CD4-positive, alpha-beta memory T cell (primary cell): Measurements from ENCODE around the gene YDJC. TPM values are rescaled to one million over a fixed set of nuclear protein-coding genes. Genes with fewer than 3 reads are reported as not detected.
A peak's percentile ranks its signal among the peaks of the same experiment; 100 is the strongest.

ENCODE experiments used
- CTCF ChIA-PET: fragments of 350-600 bp; sonication (Branson Sonifier 250); formaldehyde crosslinking; loops from one replicate; lab custom pipeline; 2021; ENCODE audit warnings: inconsistent platforms; ENCODE audit not compliant: partially characterized antibody; lab: Charles Lee
- POLR2A ChIA-PET: fragments of 350-600 bp; sonication (Branson Sonifier 250); formaldehyde crosslinking; loops from one replicate; lab custom pipeline; 2021; ENCODE audit not compliant: partially characterized antibody; lab: Charles Lee
- DNase-seq, 5 donors: peaks; one replicate each; pipeline versions ENCODE4 v3.0.0 to v3.0.0-alpha.2; 2020 to 2022; ENCODE audit warnings: mixed read lengths in 1 of 5
- H3K27ac ChIP-seq: one replicate; pipeline ENCODE4 v1.7.0; 2013; ENCODE audit warnings: low read depth, low read length
- H3K27me3 ChIP-seq: 2 replicates; pipeline ENCODE4 v1.7.0; 2013; ENCODE audit warnings: mild to moderate bottlenecking, low read length, moderate library complexity; ENCODE audit not compliant: insufficient read depth
- H3K36me3 ChIP-seq: 2 replicates; pipeline ENCODE4 v1.7.0; 2013; ENCODE audit warnings: mild to moderate bottlenecking, low read length, moderate library complexity; ENCODE audit not compliant: insufficient read depth
- H3K4me1 ChIP-seq: 2 replicates; pipeline ENCODE4 v1.7.0; 2013; ENCODE audit warnings: mild to moderate bottlenecking, low read length, moderate library complexity; ENCODE audit not compliant: insufficient read depth
- H3K4me3 ChIP-seq, 2 donors: one replicate each; pipeline ENCODE4 v1.7.0; 2013; ENCODE audit warnings: low read length in 2 of 2, mild to moderate bottlenecking in 1 of 2
- H3K9me3 ChIP-seq, 2 donors: one replicate each; pipeline ENCODE4 v1.7.0; 2013; ENCODE audit warnings: low read length in 2 of 2, control low read depth in 1 of 2; ENCODE audit not compliant: control insufficient read depth in 1 of 2
- H3K27ac Mint-ChIP-seq, 7 donors: one replicate each; pipeline ENCODE4 v1.8.0; 2020 to 2021; ENCODE audit warnings: mixed read lengths in 7 of 7, mild to moderate bottlenecking in 6 of 7, inconsistent platforms in 3 of 7, moderate library complexity in 3 of 7
- H3K27me3 Mint-ChIP-seq, 2 donors: one replicate each; pipeline ENCODE4 v1.8.0; 2020 to 2021; ENCODE audit warnings: mixed read lengths in 2 of 2
- H3K36me3 Mint-ChIP-seq, 2 donors: one replicate each; pipeline ENCODE4 v1.8.0; 2020 to 2021; ENCODE audit warnings: mixed read lengths in 2 of 2, inconsistent platforms in 1 of 2, mild to moderate bottlenecking in 1 of 2
- H3K4me1 Mint-ChIP-seq, 4 donors: one replicate each; pipeline ENCODE4 v1.8.0; 2020 to 2021; ENCODE audit warnings: mixed read lengths in 4 of 4, mild to moderate bottlenecking in 1 of 4
- H3K4me3 Mint-ChIP-seq, 8 donors: one replicate each; pipeline ENCODE4 v1.8.0; 2020 to 2021; ENCODE audit warnings: mixed read lengths in 8 of 8, mild to moderate bottlenecking in 7 of 8, moderate library complexity in 6 of 8, inconsistent platforms in 3 of 8
- H3K9me3 Mint-ChIP-seq, 8 donors: one replicate each; pipeline ENCODE4 v1.8.0; 2020 to 2021; ENCODE audit warnings: mixed read lengths in 8 of 8, mild to moderate bottlenecking in 5 of 8, inconsistent platforms in 3 of 8, moderate library complexity in 1 of 8
- intact Hi-C: fragments of 100-400 bp; cut with micrococcal nuclease; formaldehyde crosslinking; loops from one replicate; pipeline ENCODE4 v1.15.1; 2023
- polyA plus RNA-seq, 2 donors: library from polyadenylated mRNA; unstranded; fragments of 300-500 nt; fragmentation: Illumina TruSeq; gene quantifications; one replicate each; pipeline ENCODE4 v1.2.3, GENCODE V29; 2021
- total RNA-seq, 2 experiments: library from RNA; stranded (reverse); gene quantifications; one replicate each; pipeline ENCODE4 v1.2.3, GENCODE V29; 2021

Gene YDJC
- total and polyA plus RNA-seq, 4 experiments from 2014 or later, result 45.7 to 52.8 (median 46.7) TPM

DNA sequence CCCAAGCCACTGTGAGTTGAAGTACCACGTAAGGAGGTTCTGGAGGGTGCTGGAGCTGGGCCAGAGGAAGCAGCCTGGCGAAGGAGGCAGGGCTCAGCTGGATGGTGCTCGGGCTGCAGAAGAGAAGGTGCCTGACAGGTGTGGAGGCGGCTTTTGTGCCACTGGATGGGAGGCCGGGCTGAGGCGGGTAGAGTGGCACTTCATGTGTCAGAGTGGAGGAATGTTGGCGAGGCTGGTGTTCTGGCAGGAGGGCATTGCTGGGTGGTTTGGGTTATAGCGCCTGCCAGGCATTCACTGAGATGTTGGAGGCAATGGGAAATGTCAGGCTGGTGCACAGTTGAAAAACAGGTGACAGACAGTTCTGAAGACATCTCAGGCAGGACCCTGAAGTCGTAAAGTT, 38.1 kb downstream of the YDJC start:
- Mint-ChIP-seq H3K27ac (peak overlapping the region in 5 of 7 donors; percentile 10 to 77 (median 30)), H3K9me3 (peaks cover 0 to 3% (median 0%) of the 10 kb centered on the region in 8 donors), H3K36me3 (peaks cover 35 to 55% of the 10 kb centered on the region in 2 donors), H3K27me3 (no peaks in the 10 kb centered on the region), H3K4me3 (no peak overlapping the region), H3K4me1 (peaks cover 42 to 84% (median 63%) of the 10 kb centered on the region in 4 donors)
- no peak for DNase-seq
- ChIA-PET CTCF (no interaction called here), POLR2A (no interaction called here)
- peaks cover 29% of the 10 kb centered on the region for H3K36me3 ChIP-seq
- peaks cover 35% of the 10 kb centered on the region for H3K4me1 ChIP-seq
- intact Hi-C loops, result no loop called here
- no peak overlapping the region for H3K4me3 ChIP-seq
- no peak overlapping the region for H3K27ac ChIP-seq
- no peaks in the 10 kb centered on the region for H3K9me3 ChIP-seq
- no peaks in the 10 kb centered on the region for H3K27me3 ChIP-seq

DNA sequence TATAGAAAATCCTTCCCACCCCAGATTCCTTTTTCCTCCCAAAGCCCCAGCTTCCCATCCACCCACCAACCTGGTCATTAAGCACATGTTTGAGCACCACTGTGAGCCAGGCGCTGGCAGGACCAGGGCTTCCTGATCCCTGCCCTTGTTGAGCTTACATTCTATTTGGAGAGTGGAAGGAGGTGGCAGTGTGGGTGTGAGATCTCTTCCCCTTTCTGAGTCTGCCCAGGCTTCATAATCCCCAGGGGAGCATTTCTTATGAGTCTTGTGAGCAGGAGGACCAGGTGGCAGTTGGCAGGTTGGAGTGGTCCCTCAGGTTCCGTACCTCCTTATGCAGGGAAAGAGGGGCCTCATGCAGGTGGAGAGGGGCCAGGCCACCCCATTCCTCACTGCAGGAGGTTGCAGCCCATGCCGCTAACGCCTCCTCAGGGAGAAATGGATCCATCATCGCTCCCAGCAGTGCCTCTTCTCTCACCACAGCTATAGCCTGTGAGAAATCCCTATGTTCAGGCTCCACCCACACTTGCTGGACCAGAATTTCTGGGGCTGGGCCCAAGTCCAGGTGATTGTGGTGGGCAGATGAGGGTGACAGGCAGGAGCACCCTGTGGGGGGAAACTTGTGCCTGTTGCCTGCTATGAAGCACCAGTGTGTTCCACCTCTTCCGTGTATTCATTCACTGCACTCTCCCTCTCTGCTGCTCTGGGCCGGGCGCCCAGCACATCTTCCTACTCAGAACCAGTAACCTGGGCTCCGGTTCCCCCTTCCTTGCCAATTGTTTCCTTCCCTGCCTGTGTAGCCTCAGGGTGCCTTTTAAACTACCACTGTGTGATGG, 38.8 kb downstream of the YDJC start:
- POLR2A ChIA-PET, result no interaction called here
- Histone ChIP-seq H3K27ac (peak overlapping the region; percentile 20), H3K36me3 (peaks cover 29% of the 10 kb centered on the region), H3K9me3 (no peaks in the 10 kb centered on the region), H3K4me3 (no peak overlapping the region), H3K27me3 (no peaks in the 10 kb centered on the region), H3K4me1 (peaks cover 41% of the 10 kb centered on the region)
- Mint-ChIP-seq H3K27me3 (no peaks in the 10 kb centered on the region), H3K4me3 (no peak overlapping the region), H3K27ac (peak overlapping the region in 5 of 7 donors; percentile 47 to 77 (median 70)), H3K9me3 (peaks cover 0 to 3% (median 0%) of the 10 kb centered on the region in 8 donors), H3K36me3 (peaks cover 32 to 54% of the 10 kb centered on the region in 2 donors), H3K4me1 (peaks cover 41 to 87% (median 62%) of the 10 kb centered on the region in 4 donors)
- CTCF ChIA-PET, result no interaction called here
- intact Hi-C loops, result no loop called here
- no peak for DNase-seq

DNA sequence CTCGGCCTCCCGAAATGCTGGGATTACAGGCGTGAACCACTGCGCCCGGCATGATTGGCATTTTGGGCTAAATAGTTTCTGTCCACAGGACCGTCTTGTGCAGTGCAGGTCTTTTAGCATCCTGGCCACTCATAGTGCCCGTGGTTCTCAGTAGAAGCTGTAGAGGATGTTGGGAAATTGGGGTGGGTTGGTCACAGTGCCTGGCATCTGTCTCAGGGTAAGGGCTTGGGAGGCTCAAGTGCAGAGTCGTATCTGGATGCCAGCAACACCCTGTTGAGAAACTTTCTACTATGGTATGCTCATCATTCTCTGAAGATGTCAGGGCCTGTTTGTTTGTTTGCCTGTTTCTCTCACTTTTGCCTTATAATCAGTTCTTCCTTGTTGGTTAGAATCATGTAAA, 40.4 kb downstream of the YDJC start:
- Mint-ChIP-seq H3K4me1 (peaks cover 48 to 85% (median 63%) of the 10 kb centered on the region in 4 donors), H3K27me3 (no peaks in the 10 kb centered on the region), H3K4me3 (peak overlapping the region in 4 of 8 donors; percentile 6 to 57 (median 42)), H3K9me3 (peaks cover 0 to 3% (median 0%) of the 10 kb centered on the region in 8 donors), H3K36me3 (peaks cover 17 to 44% of the 10 kb centered on the region in 2 donors), H3K27ac (peak overlapping the region in 6 of 7 donors; percentile 5 to 74 (median 50))
- intact Hi-C loops, result no loop called here
- CTCF ChIA-PET, result interaction anchor here (0.6 kb wide), 1 partner anchor 9 kb away, joined by 3 read pairs; no protein-coding TSS in a partner anchor
- POLR2A ChIA-PET, result no interaction called here
- Histone ChIP-seq H3K27ac (no peak overlapping the region), H3K36me3 (peaks cover 18% of the 10 kb centered on the region), H3K9me3 (no peaks in the 10 kb centered on the region), H3K4me1 (peaks cover 54% of the 10 kb centered on the region), H3K27me3 (no peaks in the 10 kb centered on the region), H3K4me3 (no peak overlapping the region)
- DNase-seq, result no peak

DNA sequence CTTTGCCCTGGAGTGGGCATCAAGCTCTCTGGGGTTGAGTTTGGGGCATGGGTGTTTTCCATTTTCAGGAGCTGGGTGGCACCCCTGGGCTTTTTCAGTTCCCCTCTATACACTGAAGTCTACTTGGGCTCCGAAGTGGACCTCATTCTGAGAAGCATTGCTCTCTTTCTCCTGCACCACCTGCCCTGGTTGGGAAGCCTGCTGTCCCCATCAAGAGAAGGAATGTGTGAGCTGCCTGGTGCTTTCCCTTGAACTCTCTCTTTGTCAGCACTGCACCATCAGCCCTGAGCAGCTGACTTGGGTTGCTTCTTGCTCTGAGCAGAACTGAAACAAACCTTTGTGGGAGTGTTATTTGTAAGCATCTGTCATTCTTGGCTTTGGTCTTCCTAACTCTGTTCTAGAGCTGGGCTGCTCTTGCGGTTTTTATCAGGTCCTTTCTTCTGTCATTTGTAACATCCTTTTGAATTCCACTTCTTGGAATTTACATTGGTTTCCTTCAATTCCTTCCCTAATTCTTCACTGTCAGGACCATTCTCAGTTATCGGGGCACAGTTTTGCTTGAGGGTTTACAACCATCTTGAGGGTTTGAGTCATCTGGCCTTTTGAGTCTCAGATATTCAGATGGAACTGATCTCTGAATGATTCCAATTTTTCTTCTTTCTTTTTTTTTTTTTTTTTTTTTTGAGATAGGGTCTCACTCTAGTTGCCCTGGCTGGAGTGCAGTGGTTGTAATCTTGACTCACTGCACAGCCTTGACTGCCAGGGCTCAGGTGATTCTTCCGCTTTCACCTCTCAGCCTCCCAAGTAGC, 41.8 kb downstream of the YDJC start:
- Mint-ChIP-seq H3K4me1 (peaks cover 42 to 78% (median 56%) of the 10 kb centered on the region in 4 donors), H3K4me3 (peak overlapping the region in 7 of 8 donors; percentile 19 to 76 (median 59)), H3K27ac (peak overlapping the region; percentile 6 to 93 (median 71)), H3K27me3 (no peaks in the 10 kb centered on the region), H3K9me3 (no peaks in the 10 kb centered on the region), H3K36me3 (peaks cover 3 to 35% of the 10 kb centered on the region in 2 donors)
- DNase-seq, result peak in 2 of 5 donors; percentile 5 to 9
- ChIA-PET POLR2A (no interaction called here), CTCF (interaction anchor here (1.3 kb wide), 1 partner anchor 41 kb away, joined by 4 read pairs; the partner anchor contains the start of gene YDJC)
- Histone ChIP-seq H3K36me3 (peaks cover 4% of the 10 kb centered on the region), H3K27me3 (no peaks in the 10 kb centered on the region), H3K4me3 (no peak overlapping the region), H3K27ac (no peak overlapping the region), H3K9me3 (no peaks in the 10 kb centered on the region), H3K4me1 (peaks cover 60% of the 10 kb centered on the region)
- intact Hi-C loops, result no loop called here

DNA sequence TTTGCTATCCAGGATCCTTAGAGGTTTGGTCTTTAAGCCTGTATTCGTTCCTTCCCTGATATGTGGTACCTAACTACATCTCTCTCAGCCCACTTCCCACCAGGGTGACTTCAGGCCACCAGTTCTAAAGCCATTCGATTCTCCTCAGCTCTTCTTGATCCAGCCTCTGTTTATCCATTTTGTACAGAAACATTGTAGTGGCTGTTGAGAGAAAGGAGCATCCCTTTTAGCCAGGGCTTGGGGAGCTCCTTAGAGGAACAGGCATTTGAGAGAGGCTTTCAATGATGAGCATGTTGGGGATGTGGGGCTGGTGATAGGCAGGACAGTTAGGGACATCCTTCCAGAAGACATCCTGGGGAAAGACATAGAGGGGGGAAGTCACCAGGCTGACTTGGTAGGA, 44.4 kb downstream of the YDJC start:
- peaks cover 69% of the 10 kb centered on the region for H3K4me1 ChIP-seq
- no peaks in the 10 kb centered on the region for H3K9me3 ChIP-seq
- H3K4me3 ChIP-seq, result no peak overlapping the region
- no peak overlapping the region for H3K27ac ChIP-seq
- Mint-ChIP-seq H3K4me1 (peaks cover 33 to 75% (median 47%) of the 10 kb centered on the region in 4 donors), H3K4me3 (peak overlapping the region in 2 of 8 donors; percentile 11 to 35), H3K9me3 (no peaks in the 10 kb centered on the region), H3K27me3 (no peaks in the 10 kb centered on the region), H3K36me3 (peaks cover 0 to 26% of the 10 kb centered on the region in 2 donors), H3K27ac (peak overlapping the region in 5 of 7 donors; percentile 3 to 54 (median 9))
- DNase-seq, result no peak
- no peaks in the 10 kb centered on the region for H3K36me3 ChIP-seq
- intact Hi-C loops, result no loop called here
- POLR2A ChIA-PET, result no interaction called here
- H3K27me3 ChIP-seq, result no peaks in the 10 kb centered on the region
- CTCF ChIA-PET, result interaction anchor here (0.8 to 1.2 kb wide), 2 partner anchors 14 to 44 kb away, joined by 3 to 4 read pairs; partner anchors contain the start of gene YDJC

DNA sequence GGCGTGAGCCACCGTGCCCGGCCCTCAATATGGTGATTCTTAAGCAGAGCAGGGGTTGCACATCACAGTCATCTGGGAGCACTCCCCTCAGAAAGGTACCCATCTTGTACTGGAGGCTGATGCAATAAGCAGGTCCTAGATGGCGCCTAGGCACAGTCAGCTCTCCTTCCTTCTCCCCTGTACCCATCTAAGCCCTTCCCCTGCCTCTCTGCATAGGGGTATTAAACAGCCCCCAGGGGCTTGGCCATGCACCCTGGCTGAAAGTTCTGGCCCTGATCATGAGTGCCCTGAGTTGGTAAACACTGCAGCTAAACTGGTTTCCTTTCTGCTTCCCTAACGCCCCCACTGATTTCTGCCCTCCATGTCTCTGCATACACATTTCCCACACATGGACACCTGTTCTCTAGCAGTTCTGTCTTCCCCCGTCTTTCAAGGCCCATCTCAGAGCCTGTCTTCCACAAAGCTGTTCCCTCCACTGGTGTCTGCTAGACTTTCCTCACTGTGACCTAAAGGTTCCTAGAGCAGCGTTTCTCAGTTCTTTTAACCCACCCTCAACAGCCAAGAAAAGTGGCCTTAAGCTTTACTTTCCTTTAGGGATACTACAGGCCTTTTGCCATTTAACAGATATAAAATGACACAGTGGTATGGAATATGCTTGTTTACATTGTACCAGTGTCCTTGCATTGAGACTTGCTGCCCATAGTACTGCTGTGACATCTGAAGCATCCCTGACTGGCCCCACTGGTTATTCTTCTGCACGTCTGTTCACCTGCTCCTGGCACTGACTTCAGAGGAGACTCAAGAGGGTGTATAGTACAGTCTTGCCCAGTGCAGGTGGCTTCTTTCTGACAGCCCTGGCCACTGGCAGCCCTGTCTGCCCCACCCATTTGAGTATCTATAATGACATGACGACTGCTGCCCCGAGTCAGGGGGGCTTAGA, 46.8 kb downstream of the YDJC start:
- CTCF ChIA-PET, result interaction anchor here (1.1 kb wide), 1 partner anchor 9 kb away, joined by 3 read pairs; no protein-coding TSS in a partner anchor
- H3K36me3 ChIP-seq, result no peaks in the 10 kb centered on the region
- peak overlapping the region in 6 of 7 donors; percentile 15 to 75 (median 65) for H3K27ac Mint-ChIP-seq
- POLR2A ChIA-PET, result no interaction called here
- no peak overlapping the region for H3K27ac ChIP-seq
- peaks cover 3 to 26% of the 10 kb centered on the region in 2 donors for H3K36me3 Mint-ChIP-seq
- H3K4me1 Mint-ChIP-seq, result peaks cover 34 to 77% (median 51%) of the 10 kb centered on the region in 4 donors
- no peaks in the 10 kb centered on the region for H3K9me3 ChIP-seq
- H3K4me3 ChIP-seq, result no peak overlapping the region
- H3K27me3 Mint-ChIP-seq, result no peaks in the 10 kb centered on the region
- peak overlapping the region in 5 of 8 donors; percentile 3 to 52 (median 38) for H3K4me3 Mint-ChIP-seq
- no peaks in the 10 kb centered on the region for H3K27me3 ChIP-seq
- no peak for DNase-seq
- intact Hi-C loops, result no loop called here
- H3K9me3 Mint-ChIP-seq, result no peaks in the 10 kb centered on the region
- H3K4me1 ChIP-seq, result peaks cover 82% of the 10 kb centered on the region
